Measurements from ENCODE around the gene CASR.
A peak's percentile ranks its signal among the peaks of the same experiment; 100 is the strongest.

Gene CASR

GRCh38 chr3:122217901-122218300, 34.4 kb downstream of the CASR start:
- no peak for DNase-seq

- no peak for DNase-seq
Measured at GRCh38 chr3:122219242-122219872, 35.9 kb downstream of the CASR start.

GRCh38 chr3:122227036-122227781, 43.7 kb downstream of the CASR start:
- DNase-seq: no peak

- DNase-seq: no peak
Measured at GRCh38 chr3:122230174-122230573, 46.7 kb downstream of the CASR start.

GRCh38 chr3:122231465-122232157, 48.1 kb downstream of the CASR start:
- no peak for DNase-seq

- DNase-seq: no peak
Measured at GRCh38 chr3:122232485-122232884, 49.0 kb downstream of the CASR start.

- no peak for DNase-seq
Measured at GRCh38 chr3:122233101-122233952, 49.9 kb downstream of the CASR start.

GRCh38 chr3:122234117-122234516, 50.6 kb downstream of the CASR start:
- no peak for DNase-seq

- DNase-seq: no peak
Measured at GRCh38 chr3:122235147-122235546, 51.7 kb downstream of the CASR start.

GRCh38 chr3:122239112-122239511, 55.6 kb downstream of the CASR start:
- no peak for DNase-seq

GRCh38 chr3:122245513-122246174, 62.2 kb downstream of the CASR start:
- peak; percentile 62 for DNase-seq

GRCh38 chr3:122246199-122246598, 62.7 kb downstream of the CASR start:
- DNase-seq: no peak

GRCh38 chr3:122247087-122247824, 63.8 kb downstream of the CASR start:
- no peak for DNase-seq

- no peak for DNase-seq
Measured at GRCh38 chr3:122247825-122248185, 64.3 kb downstream of the CASR start.

GRCh38 chr3:122251428-122251827, 68.0 kb downstream of the CASR start:
- no peak for DNase-seq

GRCh38 chr3:122253581-122253980, 70.1 kb downstream of the CASR start:
- no peak for DNase-seq

- no peak for DNase-seq
Measured at GRCh38 chr3:122255757-122256439, 72.4 kb downstream of the CASR start.

GRCh38 chr3:122257644-122258364, 74.3 kb downstream of the CASR start:
- DNase-seq: no peak

GRCh38 chr3:122258757-122259371, 75.4 kb downstream of the CASR start:
- DNase-seq: peak; percentile 26

- no peak for DNase-seq
Measured at GRCh38 chr3:122260206-122260605, 76.7 kb downstream of the CASR start.
